HG02840 (cell line): Measurements from ENCODE around the gene MINDY4.
"Not testable (repeated sequence)": the region's sequence is repeated elsewhere in the genome, so short reads cannot be mapped to it uniquely, and the experiment has no call there.

ENCODE experiments used
- ATAC-seq: cut with Tn5 transposase; IDR thresholded peaks from one replicate; pipeline ENCODE4 v1.9.1; 2021; ENCODE audit warnings: mild to moderate bottlenecking, moderate library complexity, moderate number of reproducible peaks; ENCODE audit not compliant: unreplicated experiment, low FRiP score

The MINDY4 gene

DNA sequence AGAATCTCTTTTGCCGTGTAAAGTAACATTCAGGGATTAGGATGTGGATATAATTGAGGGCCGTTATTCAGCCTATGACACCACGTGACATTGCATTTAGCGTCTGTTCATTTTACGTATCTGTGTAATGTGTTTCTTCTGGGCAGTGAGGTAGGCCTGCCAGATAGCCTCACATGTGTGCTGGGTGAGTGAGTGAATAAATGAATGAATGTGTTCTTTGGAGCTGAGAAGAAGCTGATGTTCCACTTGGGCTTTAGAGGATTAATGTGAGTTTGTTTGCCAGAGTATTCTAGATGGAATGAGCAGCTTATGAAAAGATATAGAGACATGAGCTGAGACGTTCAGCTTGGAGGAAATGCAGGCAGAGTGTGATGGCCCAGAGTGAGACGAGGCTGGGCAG, 55.0 kb downstream of the MINDY4 start:
- ATAC-seq, result no peak

DNA sequence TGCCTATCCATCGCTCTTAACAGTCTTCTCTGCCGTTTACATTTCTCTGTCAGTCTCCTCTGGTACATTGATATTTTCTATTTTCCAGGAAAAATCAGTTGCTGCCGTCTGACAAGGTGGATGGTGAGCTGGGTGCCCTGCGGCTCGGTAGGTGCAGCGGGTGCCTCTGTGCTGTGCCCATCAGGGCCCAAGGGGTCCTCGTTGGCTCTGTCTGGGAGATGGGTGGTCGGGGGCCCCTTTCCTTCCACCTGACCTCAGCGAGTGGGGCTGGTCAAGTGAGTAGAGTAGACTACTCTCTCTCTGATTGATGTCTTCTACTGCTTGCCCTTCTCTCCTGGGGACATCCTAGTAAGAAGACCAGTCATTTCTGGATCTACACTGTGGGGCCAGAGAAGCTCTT, 57.4 kb downstream of the MINDY4 start:
- ATAC-seq, result no peak

DNA sequence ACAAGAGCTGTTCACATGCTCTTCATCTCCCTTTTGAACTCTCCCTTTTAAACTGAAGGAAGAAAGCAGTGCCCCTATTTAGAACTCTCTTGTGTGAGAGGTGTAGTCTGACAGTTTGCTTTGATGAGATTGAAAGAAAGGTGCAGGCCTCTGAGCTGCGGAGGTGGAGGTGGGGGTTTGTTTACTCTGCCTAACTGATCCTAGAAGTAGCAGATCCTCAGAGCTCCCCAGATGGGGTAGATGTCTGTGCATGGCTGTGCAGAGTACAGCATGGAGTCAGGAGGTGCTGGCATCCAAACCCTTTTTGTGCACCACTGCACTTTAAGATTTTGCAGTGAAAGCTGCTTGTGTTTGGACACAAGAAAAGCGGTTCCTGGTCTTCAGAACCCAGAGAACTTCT, 58.3 kb downstream of the MINDY4 start:
- no peak for ATAC-seq

DNA sequence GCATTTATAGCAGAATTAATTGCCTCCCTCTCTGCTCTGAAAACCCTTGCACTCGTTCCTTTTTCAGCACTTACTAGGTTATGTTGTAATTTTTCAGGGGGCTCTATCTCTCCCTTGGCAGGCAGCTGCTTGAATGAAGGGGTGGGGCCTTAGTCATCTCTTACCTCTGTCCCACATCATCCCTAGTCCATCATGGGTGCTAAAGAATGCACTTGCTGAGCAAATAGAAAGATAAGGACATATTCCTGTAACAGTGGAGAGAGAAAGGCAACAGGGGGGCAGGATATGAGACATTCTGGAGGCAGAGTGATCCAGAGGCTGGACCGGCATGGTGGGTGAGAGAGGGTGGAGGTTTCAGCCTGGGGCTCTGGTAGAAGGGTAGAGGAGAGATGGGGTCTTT, 60.0 kb downstream of the MINDY4 start:
- no peak for ATAC-seq

DNA sequence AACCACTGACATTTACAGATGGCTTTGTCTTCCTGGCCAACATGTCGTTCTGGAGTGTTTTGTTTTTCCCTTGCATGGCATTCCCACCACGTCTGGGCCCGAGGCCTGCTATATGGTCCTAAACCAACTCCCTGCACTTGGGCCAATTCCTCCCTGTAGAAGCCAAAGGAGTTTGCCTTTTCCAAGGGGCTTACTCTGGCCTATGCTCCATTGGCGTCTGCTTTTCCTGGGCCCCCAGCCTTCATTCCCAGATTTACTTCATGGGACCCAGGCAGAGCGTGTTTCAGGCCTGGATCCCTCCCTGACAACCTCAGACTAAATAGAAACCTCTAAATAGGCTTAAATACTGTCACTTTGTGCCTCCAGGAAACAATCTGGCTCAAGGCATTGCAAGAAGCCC, 60.7 kb downstream of the MINDY4 start:
- ATAC-seq, result no peak

GRCh38 chr7:30834017-30834674, 62.9 kb downstream of the MINDY4 start:
- not testable (repeated sequence) for ATAC-seq

DNA sequence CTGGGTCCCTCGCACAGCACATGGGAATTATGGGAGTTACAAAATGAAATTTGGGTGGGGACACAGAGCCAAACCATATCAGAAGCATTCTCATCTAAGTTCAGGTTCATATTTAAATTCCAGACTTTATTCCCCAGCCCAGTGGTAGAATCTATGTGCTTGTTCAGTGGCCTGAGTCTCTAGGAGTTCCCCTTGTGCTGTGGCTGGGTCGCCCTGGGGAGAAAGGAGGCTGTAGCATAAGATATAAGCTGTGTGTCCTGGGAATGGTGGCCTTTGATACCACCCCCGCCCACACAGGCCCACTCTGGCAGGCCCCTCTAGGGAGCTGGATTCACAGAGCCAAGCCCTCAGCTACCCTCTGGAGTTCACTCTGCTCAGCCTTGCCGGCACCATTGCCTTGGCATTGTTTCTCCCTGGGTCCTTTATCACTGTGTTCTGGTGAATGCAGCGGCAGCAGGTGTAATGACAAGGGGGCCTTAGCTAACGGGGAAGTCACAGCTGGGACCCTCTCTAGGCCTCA, 64.2 kb downstream of the MINDY4 start:
- no peak for ATAC-seq

DNA sequence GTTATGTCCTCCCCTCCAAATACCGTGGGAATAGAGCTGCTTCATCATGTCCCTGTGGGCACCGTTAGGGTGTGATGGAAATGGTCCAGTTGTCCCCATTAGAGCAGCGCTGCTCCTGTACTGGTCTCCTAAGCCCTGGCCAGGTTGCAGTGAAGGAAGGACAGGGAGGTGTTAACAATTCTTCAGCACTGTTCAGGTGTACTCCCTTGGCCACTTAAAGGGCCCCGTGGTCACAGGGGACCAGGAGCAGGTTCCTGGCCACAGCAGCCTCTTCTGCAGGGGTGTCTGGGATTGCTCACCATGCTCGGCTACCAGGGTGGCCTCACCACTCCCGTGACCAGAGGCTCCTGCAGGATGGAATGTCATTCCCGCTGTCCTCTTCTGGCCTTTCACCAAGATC, 65.8 kb downstream of the MINDY4 start:
- no peak for ATAC-seq

DNA sequence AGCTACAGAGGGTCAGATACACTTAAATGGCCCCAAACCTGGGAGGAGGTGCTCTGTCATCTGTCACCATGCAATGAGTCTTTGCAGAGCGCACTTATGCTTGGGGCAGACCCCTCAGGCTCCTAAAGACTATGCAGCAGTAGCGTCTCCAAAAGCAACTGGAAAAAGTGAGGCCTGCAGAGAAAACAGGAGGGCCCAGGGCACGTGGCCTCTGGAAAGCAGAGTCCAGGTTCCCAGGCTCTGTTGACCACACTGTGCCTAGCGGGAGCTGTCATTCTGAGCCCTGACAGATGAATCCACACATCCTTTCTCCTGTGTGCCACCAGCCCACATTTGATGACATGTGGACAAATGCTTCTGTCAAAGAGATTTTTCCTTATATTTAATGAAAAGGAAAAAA, 66.4 kb downstream of the MINDY4 start:
- ATAC-seq, result no peak

- ATAC-seq, result no peak
Observed at GRCh38 chr7:30838008-30838407, 66.8 kb downstream of the MINDY4 start.

DNA sequence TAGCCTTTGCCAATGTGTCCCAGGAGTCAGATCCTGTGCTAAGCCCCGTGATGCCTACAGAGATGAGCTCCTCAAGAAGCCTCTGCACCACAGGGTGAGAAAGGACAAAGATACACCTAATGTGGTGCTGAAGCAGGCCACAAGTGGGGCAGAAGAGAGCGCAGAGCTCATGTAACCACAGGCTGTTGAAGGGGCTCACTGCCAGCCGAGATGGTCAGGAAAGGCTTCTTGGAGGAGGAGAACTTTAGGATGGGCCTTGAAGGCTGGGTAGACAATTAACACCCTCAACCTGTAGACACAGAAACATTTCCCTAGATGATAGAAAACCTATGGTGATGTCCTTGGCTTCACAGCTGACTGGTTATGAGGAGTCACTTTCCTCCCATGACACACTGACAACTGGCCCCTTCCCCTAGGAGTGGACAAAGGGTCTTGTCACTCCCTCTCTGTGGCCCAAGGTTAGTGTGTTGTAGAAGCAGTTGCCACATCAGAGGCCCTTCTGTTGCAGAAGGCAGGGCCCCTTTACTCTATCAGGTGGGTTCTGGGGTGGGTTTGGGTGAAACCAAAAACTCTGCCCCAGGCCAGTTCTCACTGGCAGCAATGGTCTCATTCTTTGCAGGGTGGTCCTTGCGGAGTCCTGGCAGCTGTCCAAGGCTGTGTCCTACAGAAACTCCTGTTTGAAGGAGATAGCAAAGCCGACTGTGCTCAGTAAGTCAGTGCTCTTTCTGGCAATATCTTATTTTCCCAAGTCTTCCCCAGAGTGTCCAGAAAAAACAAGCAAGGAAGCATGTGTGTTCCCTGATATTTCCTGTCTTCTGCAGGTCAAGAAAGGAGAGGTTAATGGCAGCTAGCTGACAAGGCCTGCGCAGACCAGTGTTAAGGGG, 69.2 kb downstream of the MINDY4 start:
- no peak for ATAC-seq

DNA sequence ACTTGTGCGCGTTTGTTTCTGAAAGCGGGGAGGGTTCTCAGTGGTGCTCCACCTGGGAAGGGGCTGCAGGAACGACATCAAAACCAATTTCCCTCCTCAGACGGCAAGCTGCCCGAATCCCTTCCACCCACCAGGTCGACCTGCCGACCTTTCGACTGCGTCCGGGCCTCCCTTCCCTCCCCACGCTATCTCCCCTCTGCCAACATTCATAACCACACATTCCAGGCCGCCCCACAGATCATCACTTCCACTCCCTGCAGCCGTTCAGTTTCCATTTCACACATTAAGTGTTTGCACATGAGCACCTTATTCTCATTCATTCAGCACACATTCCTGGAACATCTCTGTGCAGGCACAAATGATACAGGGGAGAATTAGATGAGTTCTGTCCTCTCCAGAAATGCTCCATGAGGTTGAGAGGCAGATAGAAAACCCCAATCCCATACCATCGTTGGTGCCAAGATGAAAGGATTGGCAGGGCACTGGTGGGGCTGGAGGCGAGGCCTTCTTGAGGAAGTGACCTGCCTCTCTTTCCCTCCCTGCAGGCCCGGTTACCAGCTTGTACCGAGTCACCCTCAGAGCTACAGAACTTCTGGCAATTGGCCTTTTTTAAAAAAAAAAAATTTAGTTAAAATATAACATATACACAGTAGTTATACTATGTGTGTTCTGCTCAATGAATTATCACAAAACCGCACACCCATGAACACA, 70.0 kb downstream of the MINDY4 start:
- ATAC-seq, result no peak

- ATAC-seq, result no peak
Observed at GRCh38 chr7:30841801-30842541, 70.8 kb downstream of the MINDY4 start.

- no peak for ATAC-seq
Observed at GRCh38 chr7:30842542-30843451, 71.6 kb downstream of the MINDY4 start.

DNA sequence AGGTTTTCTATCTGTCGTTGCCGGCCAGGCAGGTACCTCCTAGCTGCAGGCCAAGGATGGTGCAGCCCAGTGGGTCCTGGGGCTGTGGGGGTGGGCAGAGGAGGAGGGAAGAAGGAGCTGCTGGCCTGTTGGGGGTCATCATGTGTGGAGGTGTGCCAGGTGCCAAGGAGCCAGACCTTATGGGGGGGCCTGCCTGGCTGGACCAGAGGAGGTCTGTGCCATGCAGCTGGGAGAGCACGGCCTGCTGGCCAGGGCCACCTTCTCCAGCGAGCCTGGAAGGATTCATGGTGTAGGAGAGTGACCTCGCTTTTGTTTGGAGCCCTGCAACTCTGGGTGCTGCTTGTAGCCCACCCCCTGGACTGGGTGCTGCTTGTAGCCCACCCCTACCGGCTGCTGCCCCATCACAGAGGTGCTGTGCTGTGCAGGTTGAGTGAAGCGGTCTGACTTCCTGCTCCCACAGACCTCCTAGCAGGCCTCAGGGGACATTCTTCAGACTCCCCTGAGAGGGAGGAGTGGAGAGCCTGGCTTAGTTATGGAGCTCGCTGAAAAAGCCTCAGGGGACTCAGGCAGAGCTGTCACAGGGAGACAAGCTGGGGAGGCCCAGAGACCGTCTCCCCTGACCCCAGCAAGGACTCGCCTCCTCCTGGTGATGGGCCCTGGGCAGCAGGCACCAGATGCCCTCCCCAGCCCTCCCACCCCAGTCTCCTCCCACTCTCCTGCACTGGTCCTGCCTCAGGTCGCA, 72.7 kb downstream of the MINDY4 start:
- ATAC-seq, result no peak

- ATAC-seq, result no peak
Observed at GRCh38 chr7:30844483-30844874, 73.3 kb downstream of the MINDY4 start.

DNA sequence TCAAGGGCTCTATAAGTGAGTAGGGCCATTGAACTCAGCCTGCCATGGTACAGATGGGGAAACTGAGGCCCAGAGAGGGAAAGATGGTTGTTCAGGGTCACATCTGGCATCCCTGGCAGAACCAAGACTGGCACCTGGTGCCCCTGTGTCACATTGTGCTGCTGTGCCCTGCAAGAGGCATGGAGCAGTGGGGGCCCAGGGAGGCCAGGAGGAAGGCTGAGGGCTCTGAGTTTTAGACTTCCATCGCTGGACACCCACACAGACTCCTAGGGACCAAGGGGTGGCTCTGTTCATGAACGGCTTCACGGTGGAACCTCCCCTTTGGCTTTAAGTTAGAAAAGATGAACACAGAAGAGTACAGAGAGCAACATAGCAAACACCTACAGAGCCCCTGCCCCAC, 73.7 kb downstream of the MINDY4 start:
- ATAC-seq, result no peak

DNA sequence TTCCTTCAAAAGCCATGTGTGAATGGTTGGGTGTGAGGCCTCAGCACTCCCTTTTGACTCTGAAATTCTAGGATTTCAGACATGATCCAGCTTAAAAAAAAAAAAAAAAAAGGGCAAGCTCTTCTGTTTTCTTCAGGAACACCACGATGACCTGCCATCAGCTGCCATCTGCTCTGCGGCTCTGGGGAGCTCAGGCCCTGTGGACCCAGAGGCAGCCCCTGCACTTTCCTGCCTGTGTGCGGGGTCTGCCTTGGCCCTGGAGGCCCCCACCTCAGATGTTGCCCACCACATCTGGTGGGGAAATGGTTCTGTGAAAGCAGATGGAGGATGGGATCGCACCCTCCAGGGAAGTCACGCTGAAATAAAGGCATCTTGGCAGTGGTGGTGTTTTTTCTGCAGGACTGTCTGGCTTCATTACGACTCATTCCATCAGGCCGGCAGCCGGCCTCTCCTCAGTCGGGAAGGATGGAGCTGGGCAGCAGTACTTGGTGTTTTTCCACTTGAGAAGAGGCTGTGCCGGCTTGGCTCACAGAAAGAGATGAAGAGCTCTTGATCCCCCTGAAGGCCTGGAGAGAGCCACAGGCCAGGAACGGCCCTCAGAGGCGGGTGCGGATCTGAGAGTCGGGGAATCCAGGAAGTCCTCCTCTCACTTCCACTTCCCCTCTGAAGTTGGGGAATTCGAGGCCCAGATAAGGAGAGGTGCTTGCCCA, 74.4 kb downstream of the MINDY4 start:
- no peak for ATAC-seq
